Measurements from ENCODE around the gene ALK.
"Not testable (repeated sequence)": the region's sequence is repeated elsewhere in the genome, so short reads cannot be mapped to it uniquely, and the experiment has no call there.

The ALK gene

GRCh38 chr2:29755829-29756228, 165.6 kb downstream of the ALK start:
- no peak for DNase-seq (ENCODE audit: low read depth, low spot score)

- no peak for DNase-seq (ENCODE audit: low read depth, low spot score)
Observed at GRCh38 chr2:29755233-29755632, 166.2 kb downstream of the ALK start.

- no peak for DNase-seq (ENCODE audit: low read depth, low spot score)
Observed at GRCh38 chr2:29753671-29754444, 167.5 kb downstream of the ALK start.

- DNase-seq (ENCODE audit: low read depth, low spot score), result no peak
Observed at GRCh38 chr2:29751390-29751789, 170.0 kb downstream of the ALK start.

- DNase-seq (ENCODE audit: low read depth, low spot score), result not testable (repeated sequence)
Observed at GRCh38 chr2:29750463-29750862, 170.9 kb downstream of the ALK start.

GRCh38 chr2:29749843-29750242, 171.5 kb downstream of the ALK start:
- no peak for DNase-seq (ENCODE audit: low read depth, low spot score)

GRCh38 chr2:29749041-29749440, 172.3 kb downstream of the ALK start:
- DNase-seq (ENCODE audit: low read depth, low spot score), result no peak

- DNase-seq (ENCODE audit: low read depth, low spot score), result no peak
Observed at GRCh38 chr2:29747786-29748470, 173.5 kb downstream of the ALK start.

- DNase-seq (ENCODE audit: low read depth, low spot score), result no peak
Observed at GRCh38 chr2:29744976-29745375, 176.4 kb downstream of the ALK start.

GRCh38 chr2:29743516-29743915, 177.9 kb downstream of the ALK start:
- no peak for DNase-seq (ENCODE audit: low read depth, low spot score)

- no peak for DNase-seq (ENCODE audit: low read depth, low spot score)
Observed at GRCh38 chr2:29742656-29743055, 178.7 kb downstream of the ALK start.

GRCh38 chr2:29741132-29741531, 180.3 kb downstream of the ALK start:
- no peak for DNase-seq (ENCODE audit: low read depth, low spot score)

GRCh38 chr2:29733965-29734364, 187.4 kb downstream of the ALK start:
- no peak for DNase-seq (ENCODE audit: low read depth, low spot score)

GRCh38 chr2:29733213-29733612, 188.2 kb downstream of the ALK start:
- no peak for DNase-seq (ENCODE audit: low read depth, low spot score)

GRCh38 chr2:29731948-29732347, 189.4 kb downstream of the ALK start:
- DNase-seq (ENCODE audit: low read depth, low spot score), result no peak

- no peak for DNase-seq (ENCODE audit: low read depth, low spot score)
Observed at GRCh38 chr2:29729932-29730331, 191.5 kb downstream of the ALK start.

- DNase-seq (ENCODE audit: low read depth, low spot score), result no peak
Observed at GRCh38 chr2:29729401-29729800, 192.0 kb downstream of the ALK start.

GRCh38 chr2:29726976-29727375, 194.4 kb downstream of the ALK start:
- DNase-seq (ENCODE audit: low read depth, low spot score), result no peak

GRCh38 chr2:29725610-29726009, 195.8 kb downstream of the ALK start:
- DNase-seq (ENCODE audit: low read depth, low spot score), result no peak

- DNase-seq (ENCODE audit: low read depth, low spot score), result no peak
Observed at GRCh38 chr2:29724282-29724681, 197.1 kb downstream of the ALK start.

GRCh38 chr2:29723255-29724001, 198.0 kb downstream of the ALK start:
- no peak for DNase-seq (ENCODE audit: low read depth, low spot score)

- no peak for DNase-seq (ENCODE audit: low read depth, low spot score)
Observed at GRCh38 chr2:29719639-29720038, 201.7 kb downstream of the ALK start.

Data from activated naive CD8-positive, alpha-beta T cell treated with anti-CD3 and anti-CD28 coated beads, Interleukin-2, amount 50 U/mL, for 16 hours (primary cell).